Endothelial cell of umbilical vein (primary cell): ENCODE results near the gene NUPR1.

Source experiments
- POLR2A ChIP-seq: IDR thresholded peaks from 2 replicates; pipeline ENCODE4 v1.6.1; 2012; ENCODE audit warnings: low read depth, mild to moderate bottlenecking, control low read depth, low read length
- POLR2AphosphoS5 ChIP-seq: IDR thresholded peaks from 2 replicates; pipeline ENCODE4 v1.6.1; 2012; ENCODE audit warnings: low read depth, mild to moderate bottlenecking, control low read depth, low read length, moderate library complexity; ENCODE audit not compliant: insufficient read depth
- TF ChIP-seq, protein P1 (sequence below), 2 donors: IDR thresholded peaks; 1 replicate in 1 of 2; 2 replicates in 1 of 2; pipeline ENCODE4 v1.5.1; 2011; ENCODE audit warnings: low read length in 2 of 2, mild to moderate bottlenecking in 2 of 2, moderate library complexity in 2 of 2, control low read depth in 1 of 2, inconsistent platforms in 1 of 2, low read depth in 1 of 2; ENCODE audit not compliant: insufficient read depth in 1 of 2; ENCODE audit errors: extremely low read depth in 1 of 2

DNA sequence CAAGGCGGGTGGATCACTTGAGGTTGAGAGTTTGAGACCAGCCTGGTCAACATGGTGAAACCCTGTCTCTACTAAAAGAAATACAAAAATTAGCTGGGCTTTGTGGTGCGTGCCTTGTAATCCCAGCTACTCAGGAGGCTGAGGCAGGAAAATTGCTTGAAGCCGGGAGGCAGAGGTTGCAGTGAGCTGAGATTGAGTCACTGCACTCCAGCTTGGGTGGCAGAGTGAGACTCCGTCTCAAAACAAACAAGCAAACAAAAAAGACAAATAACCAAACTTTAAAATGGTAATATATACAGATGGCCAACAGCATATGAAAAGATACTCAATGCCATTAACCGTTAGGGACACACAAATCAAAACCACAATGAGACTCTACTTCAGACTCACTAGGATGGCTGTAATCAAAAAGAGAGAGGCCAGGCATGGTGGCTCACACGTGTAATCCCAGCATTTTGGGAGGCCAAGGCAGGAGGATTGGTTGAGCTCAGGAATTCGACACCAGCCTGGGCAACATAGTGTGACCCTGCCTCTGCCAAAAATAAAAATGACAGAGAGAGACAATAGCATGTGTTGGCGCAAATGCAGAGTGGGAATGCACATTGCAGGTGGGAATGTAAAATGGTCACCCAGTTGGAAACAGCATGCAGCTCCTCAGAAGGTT is 36.8 kb upstream of the NUPR1 start:
- TF ChIP-seq POLR2AphosphoS5: no peak
- TF ChIP-seq, protein P1, sequence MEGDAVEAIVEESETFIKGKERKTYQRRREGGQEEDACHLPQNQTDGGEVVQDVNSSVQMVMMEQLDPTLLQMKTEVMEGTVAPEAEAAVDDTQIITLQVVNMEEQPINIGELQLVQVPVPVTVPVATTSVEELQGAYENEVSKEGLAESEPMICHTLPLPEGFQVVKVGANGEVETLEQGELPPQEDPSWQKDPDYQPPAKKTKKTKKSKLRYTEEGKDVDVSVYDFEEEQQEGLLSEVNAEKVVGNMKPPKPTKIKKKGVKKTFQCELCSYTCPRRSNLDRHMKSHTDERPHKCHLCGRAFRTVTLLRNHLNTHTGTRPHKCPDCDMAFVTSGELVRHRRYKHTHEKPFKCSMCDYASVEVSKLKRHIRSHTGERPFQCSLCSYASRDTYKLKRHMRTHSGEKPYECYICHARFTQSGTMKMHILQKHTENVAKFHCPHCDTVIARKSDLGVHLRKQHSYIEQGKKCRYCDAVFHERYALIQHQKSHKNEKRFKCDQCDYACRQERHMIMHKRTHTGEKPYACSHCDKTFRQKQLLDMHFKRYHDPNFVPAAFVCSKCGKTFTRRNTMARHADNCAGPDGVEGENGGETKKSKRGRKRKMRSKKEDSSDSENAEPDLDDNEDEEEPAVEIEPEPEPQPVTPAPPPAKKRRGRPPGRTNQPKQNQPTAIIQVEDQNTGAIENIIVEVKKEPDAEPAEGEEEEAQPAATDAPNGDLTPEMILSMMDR (IDR thresholded peaks at IDR 0.05; ENCODE audit: extremely low read depth in 1 of 2, insufficient read depth in 1 of 2, low read depth in 1 of 2, low read length in 2 of 2): no peak
- no peak for TF ChIP-seq POLR2A
